Activated CD4-positive, CD25-positive, alpha-beta regulatory T cell treated with anti-CD3 and anti-CD28 coated beads, Interleukin-2, amount 50 U/mL, for 72 hours (primary cell): ENCODE data around the gene RNF214.
"Not testable (repeated sequence)": the region's sequence is repeated elsewhere in the genome, so short reads cannot be mapped to it uniquely, and the experiment has no call there.

Experiments
- DNase-seq: peaks from one replicate; pipeline ENCODE4 v3.0.0; 2021

The RNF214 gene

GRCh38 chr11:117231842-117232091 lies 704 bp upstream of the RNF214 start, which contains the start of gene PCSK7:
PCSK7 (minus strand) TSS chr11:117232073; CDS start chr11:117229844, 2,229 bp downstream.
- DNase-seq = no peak

DNA sequence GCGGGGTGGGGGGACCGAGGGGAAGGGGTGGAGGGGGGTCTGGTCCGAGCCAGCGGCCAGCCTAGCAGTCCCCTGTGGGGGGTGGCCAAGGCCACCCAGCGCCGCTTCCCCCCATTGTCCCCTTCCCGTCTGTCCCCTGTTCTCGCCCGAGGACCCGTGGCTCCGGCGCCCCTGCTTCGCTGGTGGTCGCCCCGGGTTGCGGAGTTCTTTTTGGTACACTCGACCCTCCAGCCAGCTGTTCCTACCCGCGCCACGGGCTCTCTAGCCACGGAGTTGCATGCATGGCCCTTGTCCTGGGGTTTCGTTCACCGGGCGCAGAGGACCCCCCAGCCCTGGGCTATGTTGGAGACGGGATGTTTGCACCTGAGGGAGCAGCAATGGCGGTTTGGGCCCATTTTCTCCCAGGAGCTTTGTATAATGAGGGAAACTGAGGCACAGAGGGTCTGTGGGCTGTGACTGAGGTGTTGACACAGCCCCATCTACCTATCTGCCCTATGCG lies 489 bp downstream of the RNF214 start:
- peak; percentile 41 for DNase-seq

DNA sequence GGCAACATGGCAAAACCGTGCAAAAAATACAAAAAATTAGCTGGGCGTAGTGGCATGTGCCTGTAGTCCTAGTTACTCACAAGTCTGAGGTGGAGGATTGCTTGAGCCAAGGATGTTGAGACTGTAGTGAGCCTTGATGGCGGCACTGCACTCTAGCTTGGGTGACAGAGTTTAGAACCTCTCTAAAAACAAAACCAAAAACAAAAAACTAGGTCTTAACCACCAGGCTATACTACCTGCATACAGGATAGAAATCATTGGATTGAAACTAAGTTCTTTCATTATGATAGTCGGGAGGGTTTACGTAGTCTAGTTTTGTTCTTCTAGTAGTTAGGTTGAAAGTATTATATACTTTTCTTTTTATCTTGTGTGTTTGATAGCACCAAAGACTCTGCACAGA lies 5.8 kb downstream of the RNF214 start:
- DNase-seq = no peak

GRCh38 chr11:117239295-117239694 lies 6.8 kb downstream of the RNF214 start:
- DNase-seq = no peak

GRCh38 chr11:117248341-117248740 lies 15.9 kb downstream of the RNF214 start:
- no peak for DNase-seq

DNA sequence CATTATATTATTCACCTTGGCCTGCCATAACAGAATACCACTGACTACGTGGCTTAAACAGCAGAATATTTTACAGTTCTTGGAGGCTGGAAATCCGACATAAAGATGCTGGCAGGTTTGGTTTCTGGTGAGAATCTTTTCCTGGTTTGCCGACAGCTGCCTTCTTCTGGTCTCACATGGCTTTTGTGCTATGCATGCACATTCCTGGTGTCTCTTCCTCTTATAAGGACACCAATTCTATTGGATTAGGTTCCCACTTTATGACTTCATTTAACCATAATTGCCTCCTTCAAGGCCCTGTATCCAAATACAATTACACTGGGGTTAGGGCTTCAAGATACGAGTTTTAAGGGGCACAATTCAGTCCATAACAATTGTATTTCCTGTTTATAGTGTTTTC lies 17.1 kb downstream of the RNF214 start:
- DNase-seq = no peak

DNA sequence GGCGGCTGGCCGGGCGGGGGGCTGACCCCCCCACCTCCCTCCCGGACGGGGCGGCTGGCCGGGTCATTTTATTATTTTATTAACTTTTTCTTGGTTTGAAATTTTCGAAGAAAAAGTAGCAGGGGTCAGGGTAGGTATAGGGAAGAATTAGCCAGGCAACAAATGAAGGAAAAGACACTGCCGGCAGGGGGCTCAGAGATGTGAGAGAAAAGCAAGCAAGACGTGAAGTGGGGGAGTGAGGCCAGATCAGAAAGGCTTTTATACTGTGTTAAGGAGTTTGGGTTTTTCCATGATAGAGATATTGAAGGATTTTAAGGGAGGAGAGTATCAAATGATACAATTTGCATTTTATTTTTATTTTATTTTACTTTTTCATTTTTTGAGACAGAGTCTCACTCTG lies 19.0 kb downstream of the RNF214 start:
- DNase-seq = no peak

- no peak for DNase-seq
These were observed 23.5 kb downstream of the RNF214 start for GRCh38 chr11:117255966-117256365.

- DNase-seq = no peak
These were observed 24.1 kb downstream of the RNF214 start for GRCh38 chr11:117256573-117256972.

GRCh38 chr11:117258576-117258975 lies 26.1 kb downstream of the RNF214 start:
- DNase-seq = no peak

DNA sequence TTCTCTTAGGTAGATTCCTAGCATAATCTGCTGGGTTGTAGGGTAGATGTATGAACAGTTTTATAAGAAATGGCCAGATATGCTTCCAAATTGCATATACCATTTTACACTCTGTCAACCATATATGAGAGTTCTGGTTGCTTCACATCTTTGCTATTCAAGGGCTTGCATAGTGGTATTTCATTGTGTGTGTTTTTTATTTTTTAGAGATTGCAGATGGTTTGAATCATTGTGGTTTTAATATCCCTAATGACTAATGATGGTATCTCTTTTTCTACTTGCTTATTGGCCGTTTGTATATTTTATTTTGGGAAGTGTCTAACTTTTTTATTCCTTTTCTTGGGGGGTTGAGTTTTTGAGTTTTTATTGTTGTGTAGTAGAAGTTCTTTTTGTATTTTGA lies 26.9 kb downstream of the RNF214 start:
- no peak for DNase-seq

DNA sequence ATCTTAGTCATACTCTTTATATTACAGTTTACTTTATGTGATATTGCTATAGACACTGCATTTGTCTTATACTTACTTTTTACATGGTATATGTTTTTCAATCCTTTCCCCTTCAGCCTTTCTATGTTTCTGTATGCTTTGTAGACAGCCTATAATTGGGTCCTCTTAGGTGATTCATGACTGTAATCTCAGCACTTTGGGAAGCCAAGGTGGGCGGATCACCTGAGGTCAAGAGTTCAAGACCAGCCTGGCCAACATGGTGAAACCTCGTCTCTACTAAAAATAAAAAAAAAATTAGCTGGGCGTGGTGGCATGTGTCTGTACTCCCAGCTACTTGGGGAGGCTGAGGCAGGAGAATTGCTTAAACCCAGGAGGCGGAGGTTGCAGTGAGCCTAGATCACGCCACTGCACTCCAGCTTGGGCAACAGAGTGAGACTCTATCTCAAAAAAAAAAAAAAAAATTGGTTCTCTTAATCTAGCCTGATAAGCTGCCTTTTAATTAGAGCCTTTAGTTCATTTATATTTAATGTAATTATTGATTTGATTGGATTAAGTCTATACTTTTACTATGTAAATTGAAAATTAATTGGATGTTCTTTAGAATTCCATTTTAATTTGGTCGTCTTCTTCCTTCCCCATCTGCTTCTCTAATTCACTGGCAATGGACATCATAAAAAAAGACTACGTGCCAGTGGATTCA lies 32.3 kb downstream of the RNF214 start:
- DNase-seq = not testable (repeated sequence)

GRCh38 chr11:117265745-117266144 lies 33.3 kb downstream of the RNF214 start:
- DNase-seq = no peak

GRCh38 chr11:117269856-117270255 lies 37.4 kb downstream of the RNF214 start:
- no peak for DNase-seq

- no peak for DNase-seq
These were observed 38.7 kb downstream of the RNF214 start for GRCh38 chr11:117271208-117271607.

GRCh38 chr11:117272175-117272574 lies 39.7 kb downstream of the RNF214 start:
- DNase-seq = not testable (repeated sequence)

GRCh38 chr11:117273550-117274289 lies 41.2 kb downstream of the RNF214 start:
- DNase-seq = no peak

DNA sequence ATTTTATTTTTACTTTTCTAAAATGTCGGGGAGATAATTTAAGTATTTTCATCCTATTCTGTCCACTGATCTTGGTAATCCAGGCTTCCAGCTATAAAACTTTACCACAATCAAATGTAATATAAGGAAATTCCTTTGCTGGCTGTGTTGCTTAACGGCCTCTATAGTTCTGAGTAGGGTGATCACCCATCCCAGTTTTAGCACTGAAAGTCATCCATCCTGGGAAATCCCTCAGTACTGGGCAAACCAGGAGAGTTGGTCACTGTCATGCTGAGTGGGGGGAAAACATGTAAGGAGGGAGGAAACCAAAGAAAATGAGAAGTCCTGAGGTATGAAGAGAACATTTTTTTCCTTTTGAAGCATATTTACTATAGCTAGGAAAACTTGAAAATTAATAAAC lies 45.9 kb downstream of the RNF214 start:
- no peak for DNase-seq

DNA sequence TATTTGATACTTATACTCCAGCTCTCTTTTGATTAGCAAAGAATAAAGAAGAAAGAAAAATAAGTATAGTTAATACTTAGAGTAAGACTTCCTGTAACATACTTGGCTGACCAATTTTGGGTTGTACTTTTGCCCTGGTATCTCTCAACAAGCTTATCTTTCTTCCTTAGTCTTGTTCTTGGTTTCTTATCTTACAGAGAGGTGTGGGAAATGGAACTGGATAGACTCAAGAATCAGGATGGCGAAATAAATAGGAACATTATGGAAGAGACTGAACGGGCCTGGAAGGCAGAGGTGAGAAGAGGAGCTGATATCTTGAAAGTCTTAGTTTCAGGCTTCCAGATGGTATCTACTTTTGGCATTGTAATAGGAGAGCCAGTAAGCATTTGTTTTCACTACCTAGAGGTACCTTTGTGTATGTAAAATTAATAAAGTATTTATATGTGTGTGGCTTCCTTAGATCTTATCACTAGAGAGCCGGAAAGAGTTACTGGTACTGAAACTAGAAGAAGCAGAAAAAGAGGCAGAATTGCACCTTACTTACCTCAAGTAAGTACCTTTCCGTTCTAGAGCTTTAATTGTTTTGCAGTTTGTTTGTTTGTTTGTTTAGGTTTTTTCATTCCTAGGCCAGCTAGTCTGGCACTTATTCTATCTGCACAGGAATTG lies 47.4 kb downstream of the RNF214 start:
- DNase-seq = no peak

GRCh38 chr11:117281159-117281558 lies 48.7 kb downstream of the RNF214 start:
- DNase-seq = no peak

GRCh38 chr11:117281869-117282268 lies 49.4 kb downstream of the RNF214 start:
- no peak for DNase-seq

DNA sequence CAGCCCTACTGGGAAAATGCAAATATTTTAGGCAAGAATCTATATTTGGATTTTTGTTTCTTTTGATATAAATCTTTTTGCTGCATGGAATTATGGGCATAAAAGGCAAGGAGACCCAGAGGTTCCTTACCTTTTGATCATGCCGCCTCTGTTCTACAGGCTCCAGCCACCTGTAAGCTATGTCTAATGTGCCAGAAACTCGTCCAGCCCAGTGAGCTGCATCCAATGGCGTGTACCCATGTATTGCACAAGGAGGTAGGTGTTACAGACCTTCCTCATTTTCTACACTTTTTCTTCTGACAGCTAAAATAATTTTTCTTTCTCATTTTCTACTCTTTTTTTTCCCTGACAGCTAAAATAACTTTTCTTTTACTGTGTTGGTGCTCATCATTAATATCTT lies 50.5 kb downstream of the RNF214 start:
- no peak for DNase-seq

GRCh38 chr11:117284053-117284452 lies 51.6 kb downstream of the RNF214 start:
- no peak for DNase-seq

GRCh38 chr11:117286588-117286987 lies 54.1 kb downstream of the RNF214 start:
- DNase-seq = no peak
